Limb (tissue), 2 donors: ENCODE measurements around the gene TTLL11.

ENCODE experiments used
- DNase-seq, 2 donors: peaks; one replicate each; pipeline ENCODE4 v3.0.0-alpha.2; 2016; ENCODE audit errors: extremely low spot score in 2 of 2

TTLL11 gene

DNA sequence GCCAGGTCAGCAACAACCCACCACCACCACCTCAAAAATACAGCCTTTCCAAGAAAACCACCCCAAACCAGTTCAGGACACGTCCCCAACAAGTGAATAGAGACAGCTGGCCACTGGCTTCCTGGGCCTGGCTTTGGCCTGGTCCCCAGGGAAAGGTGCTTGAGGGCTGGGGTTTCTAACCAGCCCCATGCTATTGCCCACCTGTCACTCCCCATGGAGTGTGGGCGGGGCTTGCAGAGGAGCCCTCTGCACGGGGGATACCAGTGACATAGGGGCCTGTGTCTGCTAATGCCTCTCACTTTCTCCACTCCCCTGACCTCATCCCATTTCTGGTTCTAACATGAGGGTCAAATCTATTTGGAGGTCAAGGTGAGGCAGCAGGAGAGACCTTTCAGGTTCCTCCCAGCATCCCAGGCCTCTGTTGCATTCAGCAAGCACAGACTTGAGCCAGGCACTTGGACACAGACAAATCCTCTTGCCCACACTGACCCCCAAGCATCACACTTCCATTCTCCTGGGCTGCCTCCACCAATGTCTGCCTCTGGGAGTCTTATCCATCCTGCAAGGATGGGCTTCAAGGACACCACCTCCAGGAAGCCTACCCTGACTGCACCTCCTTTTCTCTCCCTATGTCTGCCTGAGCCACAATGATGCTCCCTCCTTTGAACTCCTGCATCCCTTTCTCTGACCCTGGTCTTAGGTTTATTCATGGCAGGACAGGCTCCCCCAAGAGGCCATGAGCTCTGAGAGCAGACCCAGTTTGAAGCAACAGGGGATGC, 16.1 kb upstream of the TTLL11 start:
- no peak for DNase-seq

DNA sequence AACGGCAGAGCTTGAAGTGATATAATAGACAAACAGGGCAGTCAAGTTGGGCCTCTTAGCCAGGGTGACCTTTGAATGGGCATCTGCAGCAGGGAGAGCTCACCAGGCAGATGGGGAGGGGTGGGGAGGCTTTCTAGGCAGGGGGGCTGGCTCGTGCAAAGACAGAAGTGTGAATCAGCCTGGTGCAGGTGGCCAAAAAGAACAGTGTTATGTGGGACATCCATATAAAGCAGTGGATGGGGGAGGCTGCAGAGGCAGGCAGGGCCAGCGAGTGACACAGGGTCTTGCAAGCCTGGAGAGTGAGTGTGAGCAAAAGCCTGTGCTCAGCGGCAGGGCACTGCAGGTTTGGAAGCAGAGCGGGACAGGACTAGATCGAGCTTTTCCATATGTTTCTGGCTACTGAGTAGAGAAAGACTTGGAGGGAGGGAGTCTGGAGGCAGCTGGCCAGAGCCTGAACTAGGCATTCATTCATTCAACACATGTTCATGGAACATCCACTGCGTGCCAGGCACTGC, 14.2 kb upstream of the TTLL11 start:
- DNase-seq, result no peak

DNA sequence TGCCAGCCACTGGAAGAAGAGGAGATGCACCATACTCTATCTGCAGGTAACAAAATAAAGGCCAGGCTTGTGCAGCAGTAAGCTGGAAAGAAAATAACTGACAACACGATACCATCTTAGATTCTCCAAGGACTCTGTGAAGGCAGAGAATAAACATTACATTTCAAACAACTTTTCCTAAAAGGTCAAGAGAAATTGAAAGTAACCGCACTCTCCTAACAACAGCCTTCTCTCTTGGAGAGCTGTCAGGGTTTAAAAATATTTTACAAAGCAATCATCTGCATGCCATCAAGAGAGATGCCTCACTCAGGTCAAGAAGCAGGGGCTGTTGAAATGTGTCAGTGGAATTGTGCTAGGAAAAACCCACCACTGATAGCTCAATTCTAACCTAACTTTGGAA, 13.5 kb upstream of the TTLL11 start:
- no peak for DNase-seq

DNA sequence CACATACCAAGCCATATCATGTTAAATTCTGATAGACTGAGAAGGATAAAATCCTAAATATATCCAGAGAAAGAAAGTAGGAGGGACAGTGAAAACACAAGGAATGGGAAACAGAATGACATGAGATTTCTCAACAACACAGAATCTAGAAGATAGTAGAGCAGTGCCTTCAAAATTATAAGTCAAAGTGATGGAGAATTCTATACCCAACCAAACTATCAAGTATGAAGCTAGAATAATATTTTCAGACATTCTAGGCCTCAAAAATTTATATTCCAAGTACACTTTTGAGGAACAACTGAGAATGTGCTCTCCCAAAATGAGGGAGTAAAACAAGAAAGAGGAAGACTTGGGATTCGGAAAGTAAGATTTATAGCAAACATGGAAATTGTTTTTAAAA, 10.9 kb upstream of the TTLL11 start:
- DNase-seq, result no peak

DNA sequence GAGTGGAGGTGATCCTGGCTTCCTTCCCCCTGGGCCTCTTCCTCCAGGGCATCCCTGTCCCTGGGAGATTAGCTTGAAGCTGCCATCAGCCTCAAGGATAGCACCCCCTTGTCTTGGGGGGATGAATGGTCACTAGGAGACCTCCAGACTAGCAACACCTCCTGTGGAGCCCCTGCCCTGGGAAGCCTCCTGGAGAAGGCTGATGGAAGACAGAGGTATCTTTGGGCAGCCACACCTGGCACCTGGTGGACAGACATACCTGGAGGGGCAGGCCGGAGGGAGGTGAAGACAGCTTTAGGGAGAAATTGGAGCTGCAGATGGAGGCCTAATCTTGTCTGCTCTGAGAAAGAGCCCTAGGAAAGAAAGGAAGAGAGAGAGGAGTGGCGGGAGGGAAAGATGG, 9.0 kb upstream of the TTLL11 start:
- no peak for DNase-seq

DNA sequence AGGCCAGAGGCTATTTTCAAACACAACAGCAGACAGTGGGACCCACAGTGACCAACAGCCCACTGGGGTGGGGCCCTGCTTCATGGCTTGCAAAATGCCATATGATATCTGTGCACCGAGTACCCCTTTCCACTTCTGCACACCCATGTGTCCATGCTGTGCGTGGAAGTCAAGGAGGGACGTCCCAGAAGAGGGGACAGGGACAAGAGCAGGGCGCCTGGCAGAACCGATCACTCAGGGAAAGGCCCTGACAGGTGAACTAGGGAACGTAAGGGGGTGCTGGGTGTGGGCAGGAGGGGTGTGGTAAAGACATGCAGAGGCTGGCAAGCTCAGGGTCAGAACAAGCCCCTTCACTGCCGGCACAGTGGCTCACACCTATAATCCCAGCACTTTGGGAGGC, 7.6 kb upstream of the TTLL11 start:
- no peak for DNase-seq

DNA sequence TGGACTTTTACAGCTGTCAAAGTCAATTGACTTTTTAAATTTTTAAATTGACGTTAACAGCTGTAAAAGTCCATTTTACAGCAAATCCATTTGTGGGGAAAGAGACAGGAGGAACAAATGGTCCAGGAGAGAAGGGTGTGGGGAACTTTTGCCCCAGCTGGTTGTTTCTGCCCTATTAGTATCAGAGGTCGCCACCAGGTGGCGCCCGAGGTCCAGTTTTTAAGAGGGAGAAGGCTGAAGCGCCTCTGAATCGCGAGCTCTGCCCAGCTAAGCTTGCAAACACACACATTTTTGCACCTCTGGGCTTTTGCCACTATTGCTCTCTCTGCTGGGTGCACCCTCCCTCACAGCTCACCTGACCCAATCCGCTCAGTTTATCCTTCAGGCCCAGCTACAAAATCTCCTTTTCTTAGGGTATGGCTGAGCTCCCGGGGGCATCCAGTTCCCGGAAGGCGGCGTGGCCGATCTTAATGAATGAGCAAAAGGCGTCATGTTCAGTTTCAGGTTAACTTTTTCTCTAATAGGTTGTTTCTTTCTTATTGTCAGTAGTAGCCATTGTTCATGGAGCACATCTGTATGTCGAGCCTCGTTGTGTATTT, 6.3 kb upstream of the TTLL11 start:
- DNase-seq, result peak; percentile 83 to 87

DNA sequence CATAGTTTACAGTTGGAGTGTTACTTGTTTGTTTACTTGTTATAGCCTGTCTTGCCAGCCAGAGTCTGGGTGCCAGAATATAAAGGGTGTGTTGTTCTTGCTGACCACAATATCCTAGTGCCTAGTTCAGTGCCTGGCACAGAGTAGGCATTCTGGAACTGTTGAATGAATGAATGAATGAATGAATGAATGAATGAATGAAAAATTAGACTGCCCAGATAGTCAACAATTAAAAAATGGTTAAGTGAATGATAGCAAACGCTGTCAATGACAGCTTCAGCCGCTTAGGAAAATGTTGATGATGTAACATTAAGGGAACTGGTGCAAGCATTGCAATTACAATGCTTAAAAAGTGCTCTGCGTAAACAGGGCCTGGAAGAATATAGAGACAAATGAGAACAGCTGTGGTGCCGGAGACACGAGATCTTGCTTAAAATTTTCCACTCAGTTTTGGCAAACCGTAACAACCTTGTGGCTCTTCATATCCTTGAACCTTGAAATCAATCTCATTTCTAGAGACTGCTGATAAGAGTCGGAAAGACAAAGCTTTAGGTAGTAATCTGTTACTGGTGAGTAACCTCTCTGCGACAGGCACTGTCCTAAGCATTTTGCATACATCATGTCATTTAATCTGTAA, 4.7 kb upstream of the TTLL11 start:
- no peak for DNase-seq

DNA sequence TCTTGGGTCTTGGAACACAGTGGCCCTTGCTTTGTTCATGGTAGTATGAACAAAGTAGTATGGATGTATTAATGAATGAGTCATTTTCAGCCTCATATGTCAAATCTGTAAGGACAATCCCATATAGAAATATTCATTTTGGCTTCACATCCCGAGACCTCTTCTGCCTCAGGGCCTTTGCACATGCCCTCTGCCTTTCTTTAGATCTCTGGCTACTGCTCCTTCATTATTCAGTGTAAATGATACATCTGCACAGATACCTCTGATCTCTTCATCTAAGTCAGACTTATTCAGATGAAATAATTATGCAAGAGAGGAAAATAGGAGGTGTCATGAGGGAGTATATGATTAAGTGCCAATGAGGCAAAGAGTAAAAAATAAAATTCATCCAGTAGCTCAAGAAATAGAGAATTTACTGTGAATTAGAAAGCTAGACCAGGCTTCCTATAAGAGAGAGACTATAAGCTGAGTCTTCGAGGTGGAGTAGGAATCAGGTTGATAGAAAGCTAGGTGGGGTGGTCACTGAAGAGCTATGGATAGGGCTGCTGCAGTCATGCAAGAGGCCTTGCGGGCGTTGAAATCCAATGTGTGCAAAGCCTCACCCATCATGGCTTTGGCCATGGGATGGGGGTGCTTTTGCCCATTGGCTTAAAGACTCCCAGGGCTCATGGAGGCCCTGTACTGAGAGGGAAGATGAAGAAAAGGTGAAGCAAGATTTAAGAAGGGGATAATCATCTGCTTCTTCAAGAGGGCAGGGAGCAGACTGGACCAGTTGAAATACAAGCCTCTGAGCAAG, 3.7 kb upstream of the TTLL11 start:
- DNase-seq, result no peak

DNA sequence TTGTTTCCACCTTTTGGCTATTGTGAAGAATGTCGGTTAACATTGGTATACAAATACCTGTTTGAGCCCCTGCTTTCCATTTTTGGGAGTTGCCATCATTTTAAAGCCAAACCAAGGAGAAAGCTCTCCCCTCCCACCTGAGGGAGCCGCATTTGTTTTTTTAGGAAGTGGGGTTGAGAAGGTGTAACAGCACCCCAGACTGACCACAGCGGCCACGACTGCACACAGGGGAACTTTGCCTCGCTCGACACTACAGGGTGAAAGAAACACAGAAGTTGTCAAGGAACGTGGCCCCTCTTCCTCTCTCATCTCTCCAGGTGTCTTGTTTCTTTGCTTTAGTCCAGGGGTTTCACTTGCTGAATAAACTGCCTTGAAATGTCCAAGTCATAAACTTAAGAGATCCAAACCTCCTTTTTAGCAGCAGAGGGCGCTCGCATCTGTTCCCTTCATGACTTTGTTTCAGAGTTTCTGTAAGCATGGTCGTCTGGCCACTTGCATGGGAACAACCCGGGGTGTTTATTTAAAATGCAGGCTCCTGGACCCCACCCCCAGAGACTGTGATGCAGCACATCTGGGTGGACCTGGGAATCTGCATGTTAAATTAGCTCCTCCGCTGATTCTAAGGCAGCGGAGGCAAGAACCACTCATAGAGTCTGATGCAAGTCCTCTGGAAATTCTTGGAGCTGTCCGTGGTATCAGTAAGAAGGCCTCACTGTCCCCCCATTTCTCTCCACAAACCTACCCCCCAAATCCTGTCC, 2.1 kb upstream of the TTLL11 start:
- DNase-seq, result peak in 1 of 2 donors; percentile 62

DNA sequence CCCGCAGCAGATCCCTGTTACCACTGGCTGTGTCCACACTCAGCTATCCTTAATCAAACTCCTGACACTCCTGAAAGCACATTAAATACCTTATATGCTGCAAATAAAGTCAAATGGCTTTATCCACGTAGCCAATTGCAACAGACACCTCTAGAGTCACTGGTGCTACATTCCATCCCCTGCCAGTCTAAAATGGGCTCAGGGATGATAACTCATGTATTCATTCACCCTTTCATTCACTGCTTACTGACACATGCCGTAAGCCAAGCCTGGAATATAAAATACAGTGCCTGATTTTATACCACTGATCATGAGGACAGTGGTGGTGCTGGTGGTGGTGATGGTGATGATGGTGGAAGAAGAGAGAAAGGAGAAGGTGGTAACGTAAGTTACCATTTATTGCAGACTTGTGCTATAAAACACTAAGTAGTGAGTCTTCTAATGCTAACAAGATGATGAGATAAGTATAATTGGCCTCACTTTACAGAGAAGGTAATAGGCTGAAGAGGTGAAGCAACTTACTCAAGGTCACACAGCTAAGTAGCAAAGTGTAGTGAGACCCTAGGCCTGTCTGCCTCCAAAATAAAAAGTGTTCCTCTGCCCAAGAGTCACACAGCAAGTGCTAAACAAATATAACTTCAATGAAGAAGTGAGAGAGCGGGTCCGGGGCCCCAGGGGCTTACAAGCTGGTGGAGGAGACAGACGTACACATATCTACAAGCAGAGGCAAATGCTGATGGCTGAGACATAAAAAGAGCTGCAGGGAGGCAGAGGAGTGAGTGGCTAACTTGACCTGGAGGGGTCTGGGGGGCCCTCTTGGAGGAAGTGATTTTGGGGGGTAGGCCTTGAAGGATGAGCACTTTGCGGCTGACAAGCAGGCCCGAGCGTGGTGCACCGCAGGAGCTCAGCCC, 1.2 kb downstream of the TTLL11 start:
- DNase-seq, result no peak

DNA sequence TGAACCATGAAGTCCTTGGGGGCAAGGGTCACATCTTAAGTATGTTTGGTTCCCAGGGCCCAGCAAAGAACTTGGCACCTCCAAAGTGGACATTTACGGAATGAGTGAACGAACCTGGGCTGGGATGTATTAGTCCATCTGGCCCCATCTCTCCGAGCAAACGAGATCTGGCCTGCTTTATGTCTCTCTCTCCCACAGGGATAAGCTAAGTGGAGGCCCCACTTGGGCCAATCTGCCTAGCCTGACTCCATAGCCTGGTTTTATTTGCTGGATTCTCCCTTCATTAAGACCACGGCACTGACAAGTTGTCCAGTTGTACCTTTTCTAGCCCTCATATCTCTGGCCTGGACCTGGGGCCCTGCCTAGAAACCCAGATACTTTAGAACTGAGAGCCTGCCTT, 2.1 kb downstream of the TTLL11 start:
- DNase-seq, result no peak

DNA sequence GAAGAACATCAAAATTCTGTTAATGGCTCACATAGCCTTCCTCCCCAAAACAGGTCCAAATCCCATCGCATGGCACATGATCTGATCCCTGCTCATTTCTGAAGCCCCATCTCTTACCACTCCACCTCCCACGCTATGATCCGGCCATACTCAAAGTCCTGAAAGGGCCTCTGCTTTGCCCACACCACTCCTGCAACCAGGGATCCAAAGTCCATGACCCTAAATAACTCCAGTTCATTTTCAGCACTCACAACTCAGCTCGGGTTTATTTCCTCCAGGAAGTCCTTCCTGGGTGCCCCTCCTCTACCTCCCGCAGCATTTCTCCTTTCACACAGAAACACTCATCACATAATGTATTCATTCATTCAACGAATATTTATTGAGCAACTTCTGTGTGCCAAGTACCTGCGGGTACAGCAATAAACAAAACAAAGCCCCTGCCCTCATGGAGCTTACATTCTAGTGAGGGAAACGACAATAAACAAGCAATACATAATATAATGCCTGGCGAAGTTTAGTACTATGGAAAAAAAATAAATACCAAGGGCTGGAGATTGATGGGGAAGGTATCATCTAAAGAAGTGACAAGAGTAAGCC, 2.7 kb downstream of the TTLL11 start:
- no peak for DNase-seq

DNA sequence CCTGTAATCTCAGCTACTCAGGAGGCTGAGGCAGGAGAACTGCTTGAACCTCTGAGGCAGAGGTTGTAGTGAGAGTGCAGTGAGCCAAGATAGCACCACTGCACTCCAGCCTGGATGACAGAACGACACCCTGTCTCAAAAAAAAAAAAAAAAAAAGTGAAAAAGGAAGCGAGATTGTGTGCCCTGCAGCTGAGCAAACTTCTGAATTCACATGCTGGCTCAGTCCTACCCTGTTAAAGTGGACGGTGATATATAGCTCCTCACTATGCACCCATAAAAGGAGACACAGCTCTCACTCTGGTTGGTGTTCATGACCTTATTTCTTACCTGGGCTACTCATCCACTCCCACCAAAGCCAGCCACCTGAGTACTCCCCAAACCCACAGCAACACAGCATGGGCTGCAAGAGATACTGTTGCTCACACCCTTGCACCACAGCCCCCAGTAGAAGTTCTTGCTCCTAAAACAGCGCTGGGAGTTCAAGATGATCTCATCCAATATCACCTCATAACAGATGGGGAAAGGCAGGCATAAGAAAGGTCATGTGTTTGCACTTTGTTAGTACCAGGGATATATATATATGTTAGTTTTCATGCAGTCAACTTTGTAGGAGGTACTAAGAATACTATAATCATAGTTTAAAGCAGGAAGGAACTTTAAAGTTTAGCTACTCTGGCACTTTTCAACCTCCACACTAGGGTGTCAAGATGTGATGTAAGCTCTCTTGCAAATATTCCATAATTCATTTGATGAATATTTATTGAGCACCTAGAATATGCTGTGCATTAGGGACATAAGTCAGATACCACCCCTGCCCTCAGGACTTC, 4.0 kb downstream of the TTLL11 start:
- DNase-seq, result no peak

DNA sequence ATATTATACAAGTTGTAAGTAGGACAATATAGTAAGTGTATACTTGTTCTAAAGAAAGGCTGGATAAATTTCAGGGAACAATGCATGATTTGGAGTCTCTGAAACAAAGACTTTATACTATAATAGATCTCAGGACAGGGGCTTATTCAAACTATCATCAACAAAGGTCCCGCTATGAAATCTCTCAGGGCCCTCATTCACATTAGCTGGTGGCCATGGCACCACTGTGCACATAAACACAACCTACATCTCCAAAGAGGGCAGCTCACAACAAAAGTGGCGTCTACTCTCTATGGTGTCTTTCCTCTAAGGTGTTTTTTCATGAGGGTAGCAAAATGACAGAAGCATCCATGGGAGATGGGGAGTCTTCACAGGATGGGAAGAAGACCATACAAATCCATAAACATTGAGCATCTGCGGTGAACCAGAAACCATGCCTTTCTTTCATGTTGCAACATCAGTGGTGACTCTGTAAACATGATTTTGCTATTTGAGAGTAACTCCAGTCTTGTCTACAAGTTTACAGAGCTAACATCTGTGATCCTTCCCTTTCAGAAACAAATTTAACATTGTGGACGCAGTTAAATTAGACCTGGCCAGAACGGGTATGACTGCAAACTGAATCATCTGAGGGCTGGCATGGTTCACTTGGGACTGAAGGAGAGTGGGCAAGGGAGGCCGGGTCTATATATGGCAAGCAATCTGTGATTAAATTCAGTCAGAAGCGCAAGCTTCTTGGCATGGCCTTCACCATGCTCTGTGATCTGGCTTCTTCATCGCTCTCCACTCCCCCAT, 5.5 kb downstream of the TTLL11 start:
- no peak for DNase-seq

DNA sequence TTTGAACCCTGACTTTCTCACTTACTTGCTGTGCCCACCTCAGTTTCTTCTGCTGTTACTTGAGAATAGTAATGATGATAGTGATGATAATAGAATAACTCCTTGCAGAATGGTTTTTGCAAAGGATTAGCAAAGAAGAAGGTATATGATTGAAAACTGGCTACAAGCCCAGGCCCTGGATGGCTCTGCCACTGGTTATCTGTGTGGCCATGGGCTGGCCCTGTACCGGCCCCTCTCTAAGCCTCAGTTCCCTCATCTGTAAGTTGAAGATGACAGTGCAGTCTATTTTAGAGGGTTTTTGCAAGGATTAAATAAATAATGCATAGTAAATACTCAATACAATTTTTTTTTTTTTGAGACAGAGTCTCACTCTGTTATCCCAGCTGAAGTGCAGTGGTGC, 6.2 kb downstream of the TTLL11 start:
- no peak for DNase-seq

DNA sequence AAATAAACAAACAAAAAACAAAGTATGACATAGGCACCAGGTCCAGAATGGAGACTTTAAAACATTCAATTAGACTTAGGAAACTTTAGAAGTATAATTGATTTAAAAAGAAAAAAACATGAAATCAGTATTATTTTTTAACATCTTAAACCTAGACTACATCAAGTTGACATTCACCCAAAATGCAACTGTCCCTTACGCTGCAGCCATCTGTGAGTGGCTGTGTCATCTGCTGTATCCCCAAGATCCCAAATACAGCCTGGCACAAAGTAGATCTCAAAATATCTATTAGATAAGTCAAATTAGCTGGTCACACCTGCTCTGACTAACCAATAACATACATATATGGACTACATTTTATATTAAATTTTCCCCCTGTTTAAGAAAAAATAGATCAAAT, 7.8 kb downstream of the TTLL11 start:
- DNase-seq, result no peak
